Activated naive CD8-positive, alpha-beta T cell (primary cell): Measurements from ENCODE around the gene PCNX3.
"Not testable (repeated sequence)": the region's sequence is repeated elsewhere in the genome, so short reads cannot be mapped to it uniquely, and the experiment has no call there.

Experiments used
- H3K27ac Mint-ChIP-seq: one replicate; pipeline ENCODE4 v1.8.0; 2021; ENCODE audit warnings: mixed read lengths
- H3K27me3 Mint-ChIP-seq: one replicate; pipeline ENCODE4 v1.8.0; 2021; ENCODE audit warnings: mixed read lengths
- H3K36me3 Mint-ChIP-seq: one replicate; pipeline ENCODE4 v1.8.0; 2021; ENCODE audit warnings: mixed read lengths
- H3K4me1 Mint-ChIP-seq: one replicate; pipeline ENCODE4 v1.8.0; 2021; ENCODE audit warnings: low read depth, mixed read lengths
- H3K4me3 Mint-ChIP-seq: one replicate; pipeline ENCODE4 v1.8.0; 2021; ENCODE audit warnings: mild to moderate bottlenecking, mixed read lengths
- H3K9me3 Mint-ChIP-seq: one replicate; pipeline ENCODE4 v1.8.0; 2021; ENCODE audit warnings: low read depth, mixed read lengths

Gene PCNX3

GRCh38 chr11:65634109-65634436 is 18.5 kb downstream of the PCNX3 start:
- Mint-ChIP-seq H3K36me3 (no peaks in the 10 kb centered on the region), H3K4me1 (peaks cover 25% of the 10 kb centered on the region), H3K27ac (peak overlapping the region; percentile 34), H3K4me3 (no peak overlapping the region), H3K9me3 (no peaks in the 10 kb centered on the region), H3K27me3 (no peaks in the 10 kb centered on the region)

- Mint-ChIP-seq H3K27ac (no peak overlapping the region), H3K4me3 (no peak overlapping the region), H3K9me3 (no peaks in the 10 kb centered on the region)
Measured at GRCh38 chr11:65634440-65634839, 18.9 kb downstream of the PCNX3 start.

GRCh38 chr11:65634905-65635731 is 19.5 kb downstream of the PCNX3 start:
- Mint-ChIP-seq H3K4me1 (peaks cover 32% of the 10 kb centered on the region), H3K27me3 (no peaks in the 10 kb centered on the region), H3K9me3 (no peaks in the 10 kb centered on the region), H3K27ac (no peak overlapping the region), H3K4me3 (no peak overlapping the region), H3K36me3 (no peaks in the 10 kb centered on the region)

More at GRCh38 chr11:65634440-65634839, 18.9 kb downstream of the PCNX3 start:
- Mint-ChIP-seq H3K4me1 (peaks cover 25% of the 10 kb centered on the region), H3K27me3 (no peaks in the 10 kb centered on the region), H3K36me3 (no peaks in the 10 kb centered on the region)

- peaks cover 39% of the 10 kb centered on the region for H3K4me1 Mint-ChIP-seq
- no peaks in the 10 kb centered on the region for H3K36me3 Mint-ChIP-seq
- peak overlapping the region; percentile 52 for H3K4me3 Mint-ChIP-seq
- H3K27ac Mint-ChIP-seq, result no peak overlapping the region
- H3K9me3 Mint-ChIP-seq, result no peaks in the 10 kb centered on the region
- H3K27me3 Mint-ChIP-seq, result no peaks in the 10 kb centered on the region
Measured at GRCh38 chr11:65636108-65637031, 20.8 kb downstream of the PCNX3 start.

- Mint-ChIP-seq H3K9me3 (no peaks in the 10 kb centered on the region), H3K4me1 (peaks cover 46% of the 10 kb centered on the region), H3K27ac (no peak overlapping the region), H3K27me3 (no peaks in the 10 kb centered on the region), H3K4me3 (peak overlapping the region; percentile 93), H3K36me3 (no peaks in the 10 kb centered on the region)
Measured at GRCh38 chr11:65637032-65637557, 21.5 kb downstream of the PCNX3 start.

- Mint-ChIP-seq H3K36me3 (no peaks in the 10 kb centered on the region), H3K27ac (peak within 1 kb of the TSS; percentile 91), H3K4me1 (peaks cover 46% of the 10 kb centered on the region), H3K9me3 (no peaks in the 10 kb centered on the region), H3K27me3 (no peaks in the 10 kb centered on the region), H3K4me3 (peak within 1 kb of the TSS; percentile 93)
Measured at GRCh38 chr11:65637794-65638419, 22.3 kb downstream of the PCNX3 start, which contains the start of gene SIPA1. Gene SIPA1 (plus strand): TSS chr11:65638101. CDS start chr11:65640922, 2,821 bp downstream.

GRCh38 chr11:65639228-65639597 is 23.6 kb downstream of the PCNX3 start:
- not testable (repeated sequence) for H3K9me3 Mint-ChIP-seq, H3K36me3 Mint-ChIP-seq, H3K27me3 Mint-ChIP-seq
- Mint-ChIP-seq H3K4me1 (peaks cover 52% of the 10 kb centered on the region), H3K27ac (peak overlapping the region; percentile 91), H3K4me3 (peak overlapping the region; percentile 93)

- Mint-ChIP-seq H3K27me3 (no peaks in the 10 kb centered on the region), H3K4me3 (peak overlapping the region; percentile 83), H3K4me1 (peaks cover 51% of the 10 kb centered on the region), H3K9me3 (no peaks in the 10 kb centered on the region), H3K36me3 (no peaks in the 10 kb centered on the region), H3K27ac (peak overlapping the region; percentile 86)
Measured at GRCh38 chr11:65639623-65640482, 24.3 kb downstream of the PCNX3 start.

- H3K4me3 Mint-ChIP-seq, result peak overlapping the region; percentile 84
- H3K27me3 Mint-ChIP-seq, result no peaks in the 10 kb centered on the region
- H3K36me3 Mint-ChIP-seq, result no peaks in the 10 kb centered on the region
- H3K4me1 Mint-ChIP-seq, result peaks cover 47% of the 10 kb centered on the region
- H3K27ac Mint-ChIP-seq, result peak overlapping the region; percentile 86
- H3K9me3 Mint-ChIP-seq, result no peaks in the 10 kb centered on the region
Measured at GRCh38 chr11:65640483-65641296, 25.1 kb downstream of the PCNX3 start.

- Mint-ChIP-seq H3K27me3 (no peaks in the 10 kb centered on the region), H3K4me3 (peak overlapping the region; percentile 84), H3K36me3 (no peaks in the 10 kb centered on the region), H3K9me3 (no peaks in the 10 kb centered on the region), H3K27ac (peak overlapping the region; percentile 83), H3K4me1 (peaks cover 47% of the 10 kb centered on the region)
Measured at GRCh38 chr11:65641297-65642013, 25.9 kb downstream of the PCNX3 start.

GRCh38 chr11:65642014-65642671 is 26.6 kb downstream of the PCNX3 start:
- Mint-ChIP-seq H3K4me3 (peak overlapping the region; percentile 84), H3K27ac (peak overlapping the region; percentile 83), H3K27me3 (no peaks in the 10 kb centered on the region), H3K36me3 (no peaks in the 10 kb centered on the region), H3K4me1 (peaks cover 45% of the 10 kb centered on the region), H3K9me3 (no peaks in the 10 kb centered on the region)

- no peak overlapping the region for H3K4me3 Mint-ChIP-seq
- H3K27me3 Mint-ChIP-seq, result no peaks in the 10 kb centered on the region
- H3K9me3 Mint-ChIP-seq, result no peaks in the 10 kb centered on the region
- no peaks in the 10 kb centered on the region for H3K36me3 Mint-ChIP-seq
- peaks cover 37% of the 10 kb centered on the region for H3K4me1 Mint-ChIP-seq
- H3K27ac Mint-ChIP-seq, result peak overlapping the region; percentile 68
Measured at GRCh38 chr11:65643971-65644370, 28.4 kb downstream of the PCNX3 start.
